Stimulated activated naive B cell treated with anti-CD40 and anti-IgM and Interleukin-4, amounts not matched to agents 10 μg/mL and 1 μg/mL and 100 μg/mL, for 72 hours (primary cell): ENCODE data around the gene TGFB1I1.
A peak's percentile ranks its signal among the peaks of the same experiment; 100 is the strongest.

Experiments used
- ATAC-seq, 2 donors: fragments of 150-1000 bp; cut with Tn5 transposase; replicated peaks; 2 replicates each; pipeline ENCODE4 v1.10.0; 2021; ENCODE audit warnings: moderate library complexity in 1 of 2
- DNase-seq: peaks from one replicate; pipeline ENCODE4 v3.0.0; 2021
- H3K27ac Mint-ChIP-seq: one replicate; pipeline ENCODE4 v1.8.0; 2022; ENCODE audit warnings: mild to moderate bottlenecking, mixed read lengths
- H3K27me3 Mint-ChIP-seq, 2 donors: one replicate each; pipeline ENCODE4 v1.8.0; 2022; ENCODE audit warnings: mixed read lengths in 2 of 2
- H3K36me3 Mint-ChIP-seq, 2 donors: one replicate each; pipeline ENCODE4 v1.8.0; 2022; ENCODE audit warnings: mixed read lengths in 2 of 2, mild to moderate bottlenecking in 1 of 2
- H3K4me1 Mint-ChIP-seq, 2 donors: one replicate each; pipeline ENCODE4 v1.8.0; 2022; ENCODE audit warnings: mixed read lengths in 2 of 2, mild to moderate bottlenecking in 1 of 2
- H3K4me3 Mint-ChIP-seq, 2 donors: one replicate each; pipeline ENCODE4 v1.8.0; 2022; ENCODE audit warnings: mild to moderate bottlenecking in 2 of 2, mixed read lengths in 2 of 2, moderate library complexity in 1 of 2
- H3K9me3 Mint-ChIP-seq, 2 donors: one replicate each; pipeline ENCODE4 v1.8.0; 2022; ENCODE audit warnings: mixed read lengths in 2 of 2, mild to moderate bottlenecking in 1 of 2

The TGFB1I1 gene

GRCh38 chr16:31471241-31471874 lies 594 bp upstream of the TGFB1I1 start:
- Mint-ChIP-seq H3K27ac (no peak overlapping the region), H3K36me3 (peaks cover 8 to 9% of the 10 kb centered on the region in 2 donors), H3K9me3 (peaks cover 0 to 4% of the 10 kb centered on the region in 2 donors), H3K4me3 (peak overlapping the region; percentile 12 to 46), H3K4me1 (peaks cover 25 to 51% of the 10 kb centered on the region in 2 donors), H3K27me3 (peaks cover 16 to 42% of the 10 kb centered on the region in 2 donors)
- DNase-seq (no peak), ATAC-seq (no peak)

- Mint-ChIP-seq H3K4me1 (peaks cover 22 to 52% of the 10 kb centered on the region in 2 donors), H3K4me3 (peak overlapping the region; percentile 78 to 81), H3K9me3 (peaks cover 0 to 4% of the 10 kb centered on the region in 2 donors), H3K27ac (no peak overlapping the region), H3K27me3 (peaks cover 22 to 50% of the 10 kb centered on the region in 2 donors), H3K36me3 (no peaks in the 10 kb centered on the region)
- ATAC-seq (peak in 1 of 2 donors; percentile 41), DNase-seq (no peak)
These were observed 804 bp downstream of the TGFB1I1 start for GRCh38 chr16:31472709-31473203.

GRCh38 chr16:31473264-31473984 lies 1.5 kb downstream of the TGFB1I1 start:
- Mint-ChIP-seq H3K27ac (no peak overlapping the region), H3K27me3 (peaks cover 27 to 55% of the 10 kb centered on the region in 2 donors), H3K36me3 (no peaks in the 10 kb centered on the region), H3K4me1 (peaks cover 28 to 51% of the 10 kb centered on the region in 2 donors), H3K4me3 (peak overlapping the region in 1 of 2 donors; percentile 21), H3K9me3 (peaks cover 0 to 6% of the 10 kb centered on the region in 2 donors)
- DNase-seq (no peak), ATAC-seq (no peak)

- no peak for DNase-seq
- Mint-ChIP-seq H3K36me3 (no peaks in the 10 kb centered on the region), H3K4me3 (no peak overlapping the region), H3K9me3 (peaks cover 0 to 6% of the 10 kb centered on the region in 2 donors), H3K4me1 (peaks cover 28 to 51% of the 10 kb centered on the region in 2 donors), H3K27ac (no peak overlapping the region), H3K27me3 (peaks cover 27 to 55% of the 10 kb centered on the region in 2 donors)
- no peak for ATAC-seq
These were observed 2.3 kb downstream of the TGFB1I1 start for GRCh38 chr16:31474173-31474714.

GRCh38 chr16:31474773-31475738 lies 3.1 kb downstream of the TGFB1I1 start:
- DNase-seq (no peak), ATAC-seq (no peak)
- peaks cover 0 to 6% of the 10 kb centered on the region in 2 donors for H3K9me3 Mint-ChIP-seq
- H3K36me3 Mint-ChIP-seq = no peaks in the 10 kb centered on the region
- peaks cover 28 to 51% of the 10 kb centered on the region in 2 donors for H3K4me1 Mint-ChIP-seq
- no peak overlapping the region for H3K4me3 Mint-ChIP-seq
- no peak overlapping the region for H3K27ac Mint-ChIP-seq
- H3K27me3 Mint-ChIP-seq = peaks cover 32 to 63% of the 10 kb centered on the region in 2 donors

GRCh38 chr16:31475946-31476302 lies 4.0 kb downstream of the TGFB1I1 start:
- peaks cover 27 to 50% of the 10 kb centered on the region in 2 donors for H3K4me1 Mint-ChIP-seq
- ATAC-seq (no peak), DNase-seq (no peak)
- H3K4me3 Mint-ChIP-seq = peak overlapping the region; percentile 89 to 96
- peaks cover 37 to 68% of the 10 kb centered on the region in 2 donors for H3K27me3 Mint-ChIP-seq
- no peak overlapping the region for H3K27ac Mint-ChIP-seq
- H3K9me3 Mint-ChIP-seq = peaks cover 0 to 6% of the 10 kb centered on the region in 2 donors
- H3K36me3 Mint-ChIP-seq = no peaks in the 10 kb centered on the region

- Mint-ChIP-seq H3K36me3 (no peaks in the 10 kb centered on the region), H3K9me3 (peaks cover 0 to 6% of the 10 kb centered on the region in 2 donors), H3K27me3 (peaks cover 31 to 64% of the 10 kb centered on the region in 2 donors), H3K27ac (peak overlapping the region; percentile 84), H3K4me1 (peaks cover 22 to 44% of the 10 kb centered on the region in 2 donors), H3K4me3 (peak overlapping the region; percentile 89 to 96)
- ATAC-seq (peak; percentile 83 to 89), DNase-seq (peak; percentile 47)
These were observed 4.6 kb downstream of the TGFB1I1 start for GRCh38 chr16:31476303-31477219.

- peaks cover 0 to 5% of the 10 kb centered on the region in 2 donors for H3K9me3 Mint-ChIP-seq
- peaks cover 21 to 37% of the 10 kb centered on the region in 2 donors for H3K4me1 Mint-ChIP-seq
- DNase-seq (no peak), ATAC-seq (peak; percentile 38 to 49)
- no peaks in the 10 kb centered on the region for H3K36me3 Mint-ChIP-seq
- peak overlapping the region; percentile 89 to 96 for H3K4me3 Mint-ChIP-seq
- peak overlapping the region; percentile 14 for H3K27ac Mint-ChIP-seq
- peaks cover 38 to 67% of the 10 kb centered on the region in 2 donors for H3K27me3 Mint-ChIP-seq
These were observed 5.6 kb downstream of the TGFB1I1 start for GRCh38 chr16:31477220-31478216.

GRCh38 chr16:31478956-31479355 lies 7.0 kb downstream of the TGFB1I1 start:
- Mint-ChIP-seq H3K36me3 (no peaks in the 10 kb centered on the region), H3K4me3 (no peak overlapping the region), H3K27ac (no peak overlapping the region), H3K9me3 (peaks cover 0 to 2% of the 10 kb centered on the region in 2 donors), H3K4me1 (peaks cover 20 to 26% of the 10 kb centered on the region in 2 donors), H3K27me3 (peaks cover 33 to 61% of the 10 kb centered on the region in 2 donors)
- ATAC-seq (no peak), DNase-seq (no peak)

- DNase-seq (no peak), ATAC-seq (no peak)
- H3K9me3 Mint-ChIP-seq = peaks cover 0 to 2% of the 10 kb centered on the region in 2 donors
- H3K36me3 Mint-ChIP-seq = no peaks in the 10 kb centered on the region
- no peak overlapping the region for H3K27ac Mint-ChIP-seq
- peaks cover 33 to 60% of the 10 kb centered on the region in 2 donors for H3K27me3 Mint-ChIP-seq
- peaks cover 20 to 23% of the 10 kb centered on the region in 2 donors for H3K4me1 Mint-ChIP-seq
- no peak overlapping the region for H3K4me3 Mint-ChIP-seq
These were observed 7.8 kb downstream of the TGFB1I1 start for GRCh38 chr16:31479751-31480150.

GRCh38 chr16:31480851-31481536 lies 9.0 kb downstream of the TGFB1I1 start:
- Mint-ChIP-seq H3K4me3 (no peak overlapping the region), H3K9me3 (peaks cover 0 to 2% of the 10 kb centered on the region in 2 donors), H3K27me3 (peaks cover 36 to 71% of the 10 kb centered on the region in 2 donors), H3K27ac (no peak overlapping the region), H3K4me1 (peaks cover 18 to 20% of the 10 kb centered on the region in 2 donors), H3K36me3 (no peaks in the 10 kb centered on the region)
- DNase-seq (no peak), ATAC-seq (no peak)
